B cell (primary cell): ENCODE measurements around the gene HEBP1. TPM values are rescaled to one million over a fixed set of nuclear protein-coding genes. Genes with fewer than 3 reads are reported as not detected.

Source experiments
- ATAC-seq: fragments of 200-7000 bp; cut with Tn5 transposase; one replicate; pipeline ENCODE4 v1.10.0; 2021; ENCODE audit warnings: low read depth, mild to moderate bottlenecking, moderate number of reproducible peaks, moderate library complexity
- CTCF ChIA-PET: fragments of 350-600 bp; sonication (Branson Sonifier 250); formaldehyde crosslinking; loops from one replicate; lab custom pipeline; 2021; ENCODE audit warnings: antibody characterized with exemption, inconsistent platforms; lab: Charles Lee
- POLR2A ChIA-PET: fragments of 350-600 bp; sonication (Branson Sonifier 250); formaldehyde crosslinking; loops from one replicate; lab custom pipeline; 2021; ENCODE audit warnings: antibody characterized with exemption; lab: Charles Lee
- DNase-seq: peaks from one replicate; pipeline ENCODE4 v3.0.0; 2013
- H2AFZ ChIP-seq: 2 replicates; pipeline ENCODE4 v1.6.1; 2012; ENCODE audit warnings: mild to moderate bottlenecking, low read depth, low read length; ENCODE audit not compliant: insufficient read depth, poor library complexity, severe bottlenecking
- H3K27ac ChIP-seq, 2 donors: 1 replicate in 1 of 2; 2 replicates in 1 of 2; pipeline ENCODE4 v1.5.1; 2012 to 2013; ENCODE audit warnings: low read length in 2 of 2, mild to moderate bottlenecking in 2 of 2, moderate library complexity in 1 of 2
- H3K27me3 ChIP-seq, 4 experiments: fragments of 200-600 bp in 1 of 4; sonication (generic) in 1 of 4; replicated peaks in 1 of 4; 1 replicate in 2 of 4; 2 replicates in 2 of 4; pipeline versions ENCODE4 v1.6.1 to v1.7.0; 2013 to 2016; ENCODE audit warnings: low read length in 3 of 4, mild to moderate bottlenecking in 2 of 4, mixed read lengths in 1 of 4, moderate library complexity in 1 of 4; ENCODE audit not compliant: insufficient read depth in 4 of 4, control insufficient read depth in 3 of 4; ENCODE audit errors: control extremely low read depth in 1 of 4
- H3K36me3 ChIP-seq, 2 experiments: replicated peaks in 1 of 2; 1 replicate in 1 of 2; 2 replicates in 1 of 2; pipeline versions ENCODE4 v1.6.1 to v1.7.1; 2013; ENCODE audit warnings: low read length in 1 of 2; ENCODE audit not compliant: insufficient read depth in 2 of 2, control insufficient read depth in 1 of 2; ENCODE audit errors: control extremely low read depth in 1 of 2, extremely low read depth in 1 of 2
- H3K4me1 ChIP-seq, 2 donors: fragments of 200-600 bp in 1 of 2; sonication (generic) in 1 of 2; 1 replicate in 1 of 2; 2 replicates in 1 of 2; pipeline versions ENCODE4 v1.5.1 to v1.6.1; 2013 to 2017; ENCODE audit warnings: low read length in 2 of 2; ENCODE audit not compliant: control insufficient read depth in 2 of 2, insufficient read depth in 2 of 2
- H3K4me2 ChIP-seq: replicated peaks from 2 replicates; pipeline ENCODE3; 2012; ENCODE audit warnings: mild to moderate bottlenecking, low read depth, low read length; ENCODE audit not compliant: poor library complexity, severe bottlenecking
- H3K4me3 ChIP-seq, 5 experiments: fragments of 200-600 bp in 1 of 5; sonication (generic) in 1 of 5; 1 replicate in 3 of 5; 2 replicates in 2 of 5; pipeline versions ENCODE4 v1.5.1 to v1.7.0; 2011 to 2016; ENCODE audit warnings: low read length in 4 of 5, mild to moderate bottlenecking in 4 of 5, low read depth in 2 of 5, control low read depth in 1 of 5, moderate library complexity in 1 of 5; ENCODE audit not compliant: insufficient read depth in 1 of 5; ENCODE audit errors: control extremely low read depth in 1 of 5, extremely low read depth in 1 of 5
- H3K79me2 ChIP-seq: fragments of 200-600 bp; sonication (generic); one replicate; pipeline ENCODE4 v1.6.0; 2016; ENCODE audit warnings: low read length; ENCODE audit not compliant: control insufficient read depth, insufficient read depth
- H3K9ac ChIP-seq: fragments of 200-600 bp; sonication (generic); 2 replicates; pipeline ENCODE4 v1.6.1; 2017; ENCODE audit warnings: mild to moderate bottlenecking, low read length, moderate library complexity
- H3K9me3 ChIP-seq, 3 donors: one replicate each; pipeline versions ENCODE4 v1.6.1 to v1.7.1; 2013; ENCODE audit warnings: low read length in 2 of 3; ENCODE audit not compliant: control insufficient read depth in 2 of 3, insufficient read depth in 1 of 3; ENCODE audit errors: control extremely low read depth in 1 of 3
- H4K20me1 ChIP-seq: 2 replicates; pipeline ENCODE4 v1.6.0; 2012; ENCODE audit warnings: mild to moderate bottlenecking, low read length; ENCODE audit not compliant: insufficient read depth, control insufficient read depth, poor library complexity, severe bottlenecking
- H3K27ac Mint-ChIP-seq: one replicate; pipeline ENCODE4 v1.8.0; 2021; ENCODE audit warnings: mixed read lengths
- H3K27me3 Mint-ChIP-seq: one replicate; pipeline ENCODE4 v1.8.0; 2021; ENCODE audit warnings: mixed read lengths
- H3K4me1 Mint-ChIP-seq: one replicate; pipeline ENCODE4 v1.8.0; 2021; ENCODE audit warnings: mixed read lengths
- H3K4me3 Mint-ChIP-seq: one replicate; pipeline ENCODE4 v1.8.0; 2021; ENCODE audit warnings: mixed read lengths
- H3K9me3 Mint-ChIP-seq: one replicate; pipeline ENCODE4 v1.8.0; 2022; ENCODE audit warnings: mixed read lengths; ENCODE audit not compliant: insufficient read depth
- EZH2 ChIP-seq: IDR thresholded peaks from 2 replicates; pipeline ENCODE4 v1.6.1; 2012; ENCODE audit warnings: borderline replicate concordance, low read depth, mild to moderate bottlenecking, moderate library complexity, low read length; ENCODE audit not compliant: insufficient read depth, poor library complexity, severe bottlenecking
- WGBS: methylation state at CpG from one replicate; pipeline ENCODE4 v1.1.5; 2013; ENCODE audit warnings: missing lambda C conversion rate; ENCODE audit not compliant: insufficient coverage; 5-methylcytosine and 5-hydroxymethylcytosine counted together
- intact Hi-C: fragments of 100-400 bp; cut with micrococcal nuclease; formaldehyde crosslinking; loops from one replicate; pipeline ENCODE4 v1.10.0; 2022
- polyA plus RNA-seq: library from polyadenylated mRNA; depleted of rRNA; stranded (reverse); fragments of >200 nt; gene quantifications from 2 replicates; pipeline ENCODE4 v1.2.3, GENCODE V29; 2012
- total RNA-seq, 2 donors: library from RNA; stranded (reverse); fragments of 120-200 nt in 1 of 2; gene quantifications; 1 replicate in 1 of 2; 2 replicates in 1 of 2; pipeline versions ENCODE4 v1.2.3 to v1.2.4, GENCODE V29; 2013 to 2022
- TF ChIP-seq, protein P1 (sequence below): fragments of 200-600 bp; IDR thresholded peaks from one replicate; pipeline ENCODE4 v1.8.0; 2022; ENCODE audit warnings: antibody characterized with exemption, mild to moderate bottlenecking

Gene HEBP1
- total and polyA plus RNA-seq, 2 donors (not counting 1 experiment from before 2014, with no cell fraction given), result 6.0 to 14.5 TPM

DNA sequence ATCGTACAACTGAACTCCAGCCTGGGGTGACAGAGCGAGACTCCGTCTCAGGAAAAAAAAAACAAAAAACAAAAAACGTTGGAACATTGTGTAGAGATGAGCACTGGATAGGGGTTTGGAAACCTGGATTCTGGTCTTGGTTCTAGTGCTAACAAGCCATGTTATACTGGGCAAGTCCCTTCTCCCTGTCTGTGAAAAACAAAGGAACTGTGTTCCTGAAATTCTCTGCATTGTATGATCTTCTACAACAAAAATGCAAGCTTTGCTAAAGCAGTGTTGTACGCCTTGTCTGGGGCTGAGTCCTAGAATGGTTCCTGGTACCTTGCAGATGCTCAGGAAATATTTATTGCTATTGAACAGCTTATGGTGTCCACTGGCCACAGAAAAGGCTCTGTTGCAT is 61.5 kb downstream of the HEBP1 start:
- no peaks in the 10 kb centered on the region for H4K20me1 ChIP-seq
- H3K4me3 ChIP-seq, result no peak overlapping the region
- CTCF ChIA-PET, result interaction anchor here (0.7 kb wide), 1 partner anchor 804 kb away, joined by 3 read pairs; no protein-coding TSS in a partner anchor
- H3K36me3 ChIP-seq, result no peaks in the 10 kb centered on the region
- H2AFZ ChIP-seq, result no peak overlapping the region
- H3K79me2 ChIP-seq, result no peaks in the 10 kb centered on the region
- TF ChIP-seq, protein P1, sequence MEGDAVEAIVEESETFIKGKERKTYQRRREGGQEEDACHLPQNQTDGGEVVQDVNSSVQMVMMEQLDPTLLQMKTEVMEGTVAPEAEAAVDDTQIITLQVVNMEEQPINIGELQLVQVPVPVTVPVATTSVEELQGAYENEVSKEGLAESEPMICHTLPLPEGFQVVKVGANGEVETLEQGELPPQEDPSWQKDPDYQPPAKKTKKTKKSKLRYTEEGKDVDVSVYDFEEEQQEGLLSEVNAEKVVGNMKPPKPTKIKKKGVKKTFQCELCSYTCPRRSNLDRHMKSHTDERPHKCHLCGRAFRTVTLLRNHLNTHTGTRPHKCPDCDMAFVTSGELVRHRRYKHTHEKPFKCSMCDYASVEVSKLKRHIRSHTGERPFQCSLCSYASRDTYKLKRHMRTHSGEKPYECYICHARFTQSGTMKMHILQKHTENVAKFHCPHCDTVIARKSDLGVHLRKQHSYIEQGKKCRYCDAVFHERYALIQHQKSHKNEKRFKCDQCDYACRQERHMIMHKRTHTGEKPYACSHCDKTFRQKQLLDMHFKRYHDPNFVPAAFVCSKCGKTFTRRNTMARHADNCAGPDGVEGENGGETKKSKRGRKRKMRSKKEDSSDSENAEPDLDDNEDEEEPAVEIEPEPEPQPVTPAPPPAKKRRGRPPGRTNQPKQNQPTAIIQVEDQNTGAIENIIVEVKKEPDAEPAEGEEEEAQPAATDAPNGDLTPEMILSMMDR, result no peak
- no peak for TF ChIP-seq EZH2
- H3K4me1 Mint-ChIP-seq, result no peaks in the 10 kb centered on the region
- POLR2A ChIA-PET, result no interaction called here
- no peak for DNase-seq
- H3K9ac ChIP-seq, result no peak overlapping the region
- no peaks in the 10 kb centered on the region for H3K27me3 ChIP-seq
- H3K9me3 ChIP-seq, result no peaks in the 10 kb centered on the region
- intact Hi-C loops, result no loop called here
- WGBS, result 96% methylated on average over 5 of the region's 5 CpGs
- no peak overlapping the region for H3K27ac Mint-ChIP-seq
- peaks cover 10% of the 10 kb centered on the region for H3K27me3 Mint-ChIP-seq
- H3K9me3 Mint-ChIP-seq, result no peaks in the 10 kb centered on the region
- ATAC-seq, result no peak
- H3K4me3 Mint-ChIP-seq, result no peak overlapping the region
- H3K4me2 ChIP-seq, result no peak overlapping the region
- H3K4me1 ChIP-seq, result no peaks in the 10 kb centered on the region
- no peak overlapping the region for H3K27ac ChIP-seq

- H3K9ac ChIP-seq, result no peak overlapping the region
- H3K4me1 ChIP-seq, result no peaks in the 10 kb centered on the region
- no peak for ATAC-seq
- no peak overlapping the region for H3K4me2 ChIP-seq
- no peaks in the 10 kb centered on the region for H3K36me3 ChIP-seq
- no peaks in the 10 kb centered on the region for H3K9me3 ChIP-seq
- 97% methylated on average over 8 of the region's 11 CpGs for WGBS
- H3K9me3 Mint-ChIP-seq, result no peaks in the 10 kb centered on the region
- no peak overlapping the region for H3K4me3 ChIP-seq
- H3K79me2 ChIP-seq, result no peaks in the 10 kb centered on the region
- no peak for DNase-seq
- TF ChIP-seq, protein P1, result no peak
- TF ChIP-seq EZH2, result no peak
- CTCF ChIA-PET, result no interaction called here
- H3K27me3 ChIP-seq, result no peaks in the 10 kb centered on the region
- H3K27me3 Mint-ChIP-seq, result peaks cover 10% of the 10 kb centered on the region
- H3K27ac ChIP-seq, result no peak overlapping the region
- H3K27ac Mint-ChIP-seq, result no peak overlapping the region
- H4K20me1 ChIP-seq, result no peaks in the 10 kb centered on the region
- intact Hi-C loops, result no loop called here
- H3K4me1 Mint-ChIP-seq, result no peaks in the 10 kb centered on the region
- POLR2A ChIA-PET, result no interaction called here
- no peak overlapping the region for H3K4me3 Mint-ChIP-seq
- no peak overlapping the region for H2AFZ ChIP-seq
These were observed 63.0 kb downstream of the HEBP1 start for GRCh38 chr12:12936983-12937491.
